C4-2B (cell line): ENCODE results near the gene TUBB2B.
A peak's percentile ranks its signal among the peaks of the same experiment; 100 is the strongest.

Experiments used
- H3K27ac ChIP-seq: fragments of 450-650 bp; 2 replicates; pipeline ENCODE4 v1.5.1; 2017
- ZFX ChIP-seq: fragments of 450-650 bp; IDR thresholded peaks from 2 replicates; pipeline ENCODE4 v1.6.1; 2017
- TF ChIP-seq, protein P1 (sequence below): fragments of 450-650 bp; conservative IDR thresholded peaks from 2 replicates; pipeline ENCODE4 v1.5.1; 2017; ENCODE audit warnings: mild to moderate bottlenecking

Gene TUBB2B

DNA sequence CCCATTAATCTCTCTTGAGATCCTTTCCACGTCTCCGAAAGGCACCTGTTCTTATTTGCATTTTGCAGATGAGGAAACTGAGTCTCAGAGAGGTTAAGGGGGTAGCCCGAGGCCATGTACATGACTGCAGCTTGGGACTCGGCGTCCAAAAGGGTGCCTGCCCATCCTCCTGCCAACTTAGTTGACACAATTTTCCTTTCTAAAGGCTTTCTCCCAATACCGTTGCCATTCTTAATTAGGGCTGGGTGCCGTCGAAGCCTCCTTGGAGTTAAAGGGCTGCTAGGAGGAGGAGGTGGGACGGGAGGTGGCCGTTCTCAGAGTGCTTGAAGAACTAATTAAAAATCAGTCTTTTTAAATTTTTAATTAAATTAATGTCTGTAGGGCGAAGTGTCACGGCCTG is 30.7 kb upstream of the TUBB2B start:
- no peak for TF ChIP-seq ZFX
- TF ChIP-seq, protein P1, sequence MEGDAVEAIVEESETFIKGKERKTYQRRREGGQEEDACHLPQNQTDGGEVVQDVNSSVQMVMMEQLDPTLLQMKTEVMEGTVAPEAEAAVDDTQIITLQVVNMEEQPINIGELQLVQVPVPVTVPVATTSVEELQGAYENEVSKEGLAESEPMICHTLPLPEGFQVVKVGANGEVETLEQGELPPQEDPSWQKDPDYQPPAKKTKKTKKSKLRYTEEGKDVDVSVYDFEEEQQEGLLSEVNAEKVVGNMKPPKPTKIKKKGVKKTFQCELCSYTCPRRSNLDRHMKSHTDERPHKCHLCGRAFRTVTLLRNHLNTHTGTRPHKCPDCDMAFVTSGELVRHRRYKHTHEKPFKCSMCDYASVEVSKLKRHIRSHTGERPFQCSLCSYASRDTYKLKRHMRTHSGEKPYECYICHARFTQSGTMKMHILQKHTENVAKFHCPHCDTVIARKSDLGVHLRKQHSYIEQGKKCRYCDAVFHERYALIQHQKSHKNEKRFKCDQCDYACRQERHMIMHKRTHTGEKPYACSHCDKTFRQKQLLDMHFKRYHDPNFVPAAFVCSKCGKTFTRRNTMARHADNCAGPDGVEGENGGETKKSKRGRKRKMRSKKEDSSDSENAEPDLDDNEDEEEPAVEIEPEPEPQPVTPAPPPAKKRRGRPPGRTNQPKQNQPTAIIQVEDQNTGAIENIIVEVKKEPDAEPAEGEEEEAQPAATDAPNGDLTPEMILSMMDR = no peak
- H3K27ac ChIP-seq = peak overlapping the region; percentile 97; the same call in 1 of the 2 replicates

GRCh38 chr6:3253597-3253961 is 26.1 kb upstream of the TUBB2B start:
- TF ChIP-seq, protein P1 = no peak
- TF ChIP-seq ZFX = no peak
- no peak overlapping the region for H3K27ac ChIP-seq

GRCh38 chr6:3252861-3253596 is 25.6 kb upstream of the TUBB2B start:
- TF ChIP-seq, protein P1 = no peak
- no peak for TF ChIP-seq ZFX
- H3K27ac ChIP-seq = no peak overlapping the region

- TF ChIP-seq ZFX = no peak
- TF ChIP-seq, protein P1 = no peak
- H3K27ac ChIP-seq = no peak overlapping the region
Observed at GRCh38 chr6:3252369-3252768, 24.9 kb upstream of the TUBB2B start.

DNA sequence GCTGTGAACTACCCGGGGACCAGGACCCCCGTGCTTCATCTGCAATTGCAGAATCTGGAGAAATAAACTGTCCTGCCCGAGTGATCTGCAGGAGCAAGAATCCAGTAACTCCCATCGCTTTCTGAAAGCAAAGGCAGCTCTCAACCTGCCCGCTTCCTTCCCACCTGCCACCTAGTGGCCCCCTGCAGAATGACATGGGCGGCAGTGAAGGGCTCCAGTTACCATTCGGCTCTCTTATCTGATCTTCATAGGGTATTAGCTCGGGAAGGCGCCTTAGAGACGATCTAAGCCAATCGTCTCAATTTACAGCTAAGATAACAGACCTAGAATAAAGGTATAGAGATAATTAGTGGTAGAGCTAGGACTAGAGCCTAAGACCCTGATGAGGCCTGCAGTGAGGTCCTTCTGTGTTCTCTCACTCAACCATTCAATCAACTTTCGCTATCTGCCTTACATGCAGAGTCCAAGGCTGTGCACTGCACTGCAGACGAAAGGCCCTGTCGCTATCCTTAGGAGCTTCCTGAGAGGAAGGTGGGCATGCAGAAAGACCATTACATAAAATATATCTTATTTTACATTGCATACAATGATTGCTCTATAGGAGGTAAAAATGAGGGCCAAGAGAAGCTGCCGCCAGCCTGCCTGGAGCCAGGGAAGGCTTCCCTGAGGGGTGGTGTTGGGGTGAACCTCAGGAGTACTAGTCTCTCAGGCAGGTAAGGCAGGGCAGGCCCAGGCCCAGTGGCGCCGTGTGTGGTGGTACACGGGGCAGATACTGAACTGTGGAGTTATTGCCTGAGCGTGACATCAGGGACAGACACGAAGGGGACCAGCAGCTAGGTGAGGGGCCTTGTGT is 24.2 kb upstream of the TUBB2B start:
- H3K27ac ChIP-seq = no peak overlapping the region
- TF ChIP-seq, protein P1 = peak; percentile 97
- TF ChIP-seq ZFX = no peak

GRCh38 chr6:3250231-3250675 is 22.8 kb upstream of the TUBB2B start:
- TF ChIP-seq, protein P1 = no peak
- no peak for TF ChIP-seq ZFX
- no peak overlapping the region for H3K27ac ChIP-seq

- H3K27ac ChIP-seq = no peak overlapping the region
- TF ChIP-seq, protein P1 = no peak
- no peak for TF ChIP-seq ZFX
Observed at GRCh38 chr6:3249821-3250220, 22.4 kb upstream of the TUBB2B start.
